Vagina (tissue), 2 donors: ENCODE measurements around the gene LIN7A. TPM values are rescaled to one million over a fixed set of nuclear protein-coding genes. Genes with fewer than 3 reads are reported as not detected.

Experiments used
- DNase-seq, 2 donors: peaks; one replicate each; pipeline ENCODE4 v3.0.0-alpha.2; 2017; ENCODE audit errors: extremely low spot score in 2 of 2
- H3K27ac ChIP-seq: fragments of 200-600 bp; sonication (generic); one replicate; pipeline ENCODE4 v1.5.1; 2019
- H3K27me3 ChIP-seq: fragments of 200-600 bp; sonication (generic); one replicate; pipeline ENCODE4 v1.5.1; 2019
- H3K36me3 ChIP-seq, 2 donors: fragments of 200-600 bp; sonication (generic); one replicate each; pipeline ENCODE4 v1.5.1; 2017 to 2019
- H3K4me1 ChIP-seq: fragments of 200-600 bp; sonication (generic); one replicate; pipeline ENCODE4 v1.5.1; 2019
- H3K4me3 ChIP-seq, 2 donors: fragments of 200-600 bp; sonication (generic); 1 replicate in 1 of 2; 2 replicates in 1 of 2; pipeline ENCODE4 v1.5.1; 2016 to 2019
- H3K9me3 ChIP-seq: fragments of 200-600 bp; sonication (generic); one replicate; pipeline ENCODE4 v1.5.1; 2019
- CTCF ChIP-seq, 3 experiments: fragments of 450-650 bp in 2 of 3; fragments of 200-600 bp in 1 of 3; sonication (generic) in 1 of 3; IDR thresholded peaks; one replicate each; pipeline ENCODE4 v1.5.1; 2017 to 2019; ENCODE audit warnings: antibody characterized with exemption in 3 of 3, mild to moderate bottlenecking in 2 of 3, moderate library complexity in 2 of 3
- POLR2A ChIP-seq, 2 donors: fragments of 450-650 bp; IDR thresholded peaks; one replicate each; pipeline ENCODE4 v1.6.1; 2017; ENCODE audit warnings: antibody characterized with exemption in 2 of 2, mild to moderate bottlenecking in 2 of 2, moderate library complexity in 2 of 2
- POLR2AphosphoS5 ChIP-seq, 2 donors: sonication (generic); formaldehyde crosslinking; IDR thresholded peaks; one replicate each; pipeline ENCODE4 v1.9.0; 2017; ENCODE audit warnings: antibody characterized with exemption in 2 of 2, mild to moderate bottlenecking in 2 of 2, low read depth in 1 of 2; ENCODE audit not compliant: insufficient read depth in 1 of 2
- intact Hi-C: fragments of 100-400 bp; cut with DNase I; formaldehyde crosslinking; loops from one replicate; pipeline ENCODE4 v1.15.1; 2023
- total RNA-seq: library from RNA; depleted of rRNA; stranded (reverse); fragments of >200 nt; gene quantifications from one replicate; pipeline ENCODE4 v1.2.3, GENCODE V29; 2016

Gene LIN7A
- total RNA-seq, 1 donor from 2014 or later, result 12.5 TPM

DNA sequence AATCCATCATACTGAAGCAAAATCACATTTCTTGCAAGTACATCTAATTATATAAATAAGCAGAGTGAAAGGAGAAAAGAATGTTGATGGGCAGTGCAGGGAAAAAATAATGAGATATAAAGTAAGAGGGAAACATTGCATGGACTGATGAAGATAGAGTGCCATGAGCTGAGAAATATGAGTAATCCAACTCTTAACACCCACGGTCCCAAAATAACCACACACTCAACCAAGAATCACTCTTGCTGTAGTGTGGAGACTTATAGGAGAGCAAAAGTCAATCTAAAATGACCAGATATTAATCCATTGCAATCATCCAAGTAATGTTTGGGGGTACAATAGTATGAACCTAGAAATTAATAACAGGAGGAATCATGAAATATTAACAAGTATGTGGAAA, 180.9 kb downstream of the LIN7A start:
- Histone ChIP-seq H3K4me1 (no peaks in the 10 kb centered on the region), H3K27me3 (no peaks in the 10 kb centered on the region), H3K4me3 (no peak overlapping the region), H3K36me3 (no peaks in the 10 kb centered on the region), H3K27ac (no peak overlapping the region), H3K9me3 (no peaks in the 10 kb centered on the region)
- TF ChIP-seq CTCF (IDR thresholded peaks at IDR 0.05), result no peak
- no peak for TF ChIP-seq POLR2A (IDR thresholded peaks at IDR 0.05)
- TF ChIP-seq POLR2AphosphoS5 (IDR thresholded peaks at IDR 0.05; ENCODE audit: insufficient read depth in 1 of 2, low read depth in 1 of 2), result no peak
- intact Hi-C loops, result no loop called here
- DNase-seq, result no peak

DNA sequence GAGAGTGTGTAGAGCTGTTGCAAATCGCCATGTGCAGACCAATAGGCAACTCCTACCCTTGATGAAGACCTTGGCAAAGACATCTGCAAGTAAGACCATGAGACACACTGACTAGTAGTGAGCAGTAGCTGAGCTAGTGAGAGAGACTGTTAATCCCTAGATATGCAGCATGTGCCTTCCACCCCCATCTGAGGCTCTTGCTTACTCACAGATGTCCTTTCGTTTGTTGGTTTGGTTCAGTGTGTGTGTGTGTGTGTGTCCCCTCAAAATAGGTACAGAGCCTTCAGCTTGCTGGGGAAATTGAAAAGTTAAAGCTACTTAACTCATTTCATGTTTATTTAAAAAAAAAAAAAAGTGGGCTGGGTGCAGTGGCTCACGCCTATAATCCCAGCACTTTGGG, 183.5 kb downstream of the LIN7A start:
- no peak overlapping the region for H3K4me3 ChIP-seq
- intact Hi-C loops, result no loop called here
- no peak overlapping the region for H3K27ac ChIP-seq
- H3K9me3 ChIP-seq, result no peaks in the 10 kb centered on the region
- TF ChIP-seq CTCF (IDR thresholded peaks at IDR 0.05), result no peak
- no peak for TF ChIP-seq POLR2AphosphoS5 (IDR thresholded peaks at IDR 0.05; ENCODE audit: insufficient read depth in 1 of 2, low read depth in 1 of 2)
- TF ChIP-seq POLR2A (IDR thresholded peaks at IDR 0.05), result no peak
- no peaks in the 10 kb centered on the region for H3K27me3 ChIP-seq
- H3K36me3 ChIP-seq, result no peaks in the 10 kb centered on the region
- H3K4me1 ChIP-seq, result no peaks in the 10 kb centered on the region
- no peak for DNase-seq

GRCh38 chr12:80752464-80752863, 185.3 kb downstream of the LIN7A start:
- no peaks in the 10 kb centered on the region for H3K4me1 ChIP-seq
- TF ChIP-seq POLR2AphosphoS5 (IDR thresholded peaks at IDR 0.05; ENCODE audit: insufficient read depth in 1 of 2, low read depth in 1 of 2) (no peak), CTCF (IDR thresholded peaks at IDR 0.05) (no peak), POLR2A (IDR thresholded peaks at IDR 0.05) (no peak)
- no peaks in the 10 kb centered on the region for H3K36me3 ChIP-seq
- H3K4me3 ChIP-seq, result no peak overlapping the region
- intact Hi-C loops, result no loop called here
- H3K27me3 ChIP-seq, result no peaks in the 10 kb centered on the region
- no peaks in the 10 kb centered on the region for H3K9me3 ChIP-seq
- no peak for DNase-seq
- H3K27ac ChIP-seq, result no peak overlapping the region

- intact Hi-C loops, result no loop called here
- TF ChIP-seq CTCF (IDR thresholded peaks at IDR 0.05) (no peak), POLR2A (IDR thresholded peaks at IDR 0.05) (no peak), POLR2AphosphoS5 (IDR thresholded peaks at IDR 0.05; ENCODE audit: insufficient read depth in 1 of 2, low read depth in 1 of 2) (no peak)
- H3K27me3 ChIP-seq, result no peaks in the 10 kb centered on the region
These were observed 188.3 kb downstream of the LIN7A start for GRCh38 chr12:80749456-80749855.

GRCh38 chr12:80747800-80748199, 189.9 kb downstream of the LIN7A start:
- no peak for DNase-seq
- Histone ChIP-seq H3K4me1 (no peaks in the 10 kb centered on the region), H3K36me3 (no peaks in the 10 kb centered on the region), H3K27me3 (no peaks in the 10 kb centered on the region), H3K9me3 (no peaks in the 10 kb centered on the region), H3K27ac (no peak overlapping the region), H3K4me3 (no peak overlapping the region)
- intact Hi-C loops, result no loop called here
- TF ChIP-seq CTCF (IDR thresholded peaks at IDR 0.05), result no peak
- no peak for TF ChIP-seq POLR2A (IDR thresholded peaks at IDR 0.05)
- no peak for TF ChIP-seq POLR2AphosphoS5 (IDR thresholded peaks at IDR 0.05; ENCODE audit: insufficient read depth in 1 of 2, low read depth in 1 of 2)

More at GRCh38 chr12:80749456-80749855, 188.3 kb downstream of the LIN7A start:
- no peaks in the 10 kb centered on the region for H3K36me3 ChIP-seq
- no peak overlapping the region for H3K4me3 ChIP-seq
- H3K9me3 ChIP-seq, result no peaks in the 10 kb centered on the region
- no peak for DNase-seq
- no peak overlapping the region for H3K27ac ChIP-seq
- no peaks in the 10 kb centered on the region for H3K4me1 ChIP-seq
